ENCODE results near the gene BCL2L12.

BCL2L12 gene

DNA sequence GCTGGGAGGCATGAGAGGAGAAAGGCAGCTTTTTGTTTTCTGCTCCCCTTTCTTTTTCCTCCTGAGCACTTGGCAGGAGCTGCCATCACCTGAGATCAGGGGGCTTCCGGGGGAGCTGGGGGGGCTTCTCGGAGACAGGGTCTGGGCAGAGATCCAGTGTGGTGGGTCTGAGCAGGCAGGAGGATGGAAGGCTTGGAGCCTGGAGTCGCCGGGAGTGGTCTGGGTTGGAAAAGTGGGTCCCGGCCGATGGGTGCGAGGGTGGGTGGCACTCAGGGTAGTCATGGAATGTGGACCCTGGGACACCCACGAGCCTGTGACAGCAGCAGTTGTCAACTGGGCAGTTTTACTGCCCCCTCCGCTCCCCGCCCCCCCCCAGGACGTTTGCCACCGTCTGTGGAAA is 21.4 kb downstream of the BCL2L12 start:
- DNase-seq, result no peak

DNA sequence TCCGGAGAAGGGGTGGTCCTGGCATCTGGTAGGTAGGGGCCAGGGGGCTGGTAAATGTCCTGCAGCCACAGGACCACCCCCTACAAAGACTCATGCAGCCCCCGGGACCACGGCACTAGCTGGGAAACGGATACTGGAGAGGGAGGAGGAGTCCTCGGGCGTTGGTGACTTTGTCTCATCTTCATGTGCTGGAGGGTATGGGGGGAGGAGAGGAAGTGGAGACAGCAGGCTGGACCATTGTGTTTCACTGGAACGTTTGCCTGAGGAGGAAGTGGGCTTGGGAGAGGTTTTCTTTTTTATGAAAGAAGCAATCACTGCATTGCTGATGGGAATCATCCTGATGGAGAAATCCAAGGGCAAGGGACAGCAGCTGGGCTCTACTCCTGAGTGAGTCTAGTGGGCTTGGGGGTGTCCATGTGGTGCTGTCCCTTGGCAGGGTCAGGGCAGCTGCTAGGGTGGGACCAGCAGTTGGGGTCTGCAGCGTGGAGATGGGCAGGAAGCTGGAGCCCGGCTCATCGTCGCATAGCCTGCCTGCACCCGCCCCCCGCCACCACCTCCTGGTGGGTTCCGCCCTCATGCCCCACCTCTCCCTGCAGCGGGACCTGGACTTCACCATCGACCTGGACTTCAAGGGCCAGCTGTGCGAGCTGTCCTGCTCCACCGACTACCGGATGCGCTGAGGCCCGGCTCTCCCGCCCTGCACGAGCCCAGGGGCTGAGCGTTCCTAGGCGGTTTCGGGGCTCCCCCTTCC is 22.0 kb downstream of the BCL2L12 start:
- DNase-seq, result no peak

DNA sequence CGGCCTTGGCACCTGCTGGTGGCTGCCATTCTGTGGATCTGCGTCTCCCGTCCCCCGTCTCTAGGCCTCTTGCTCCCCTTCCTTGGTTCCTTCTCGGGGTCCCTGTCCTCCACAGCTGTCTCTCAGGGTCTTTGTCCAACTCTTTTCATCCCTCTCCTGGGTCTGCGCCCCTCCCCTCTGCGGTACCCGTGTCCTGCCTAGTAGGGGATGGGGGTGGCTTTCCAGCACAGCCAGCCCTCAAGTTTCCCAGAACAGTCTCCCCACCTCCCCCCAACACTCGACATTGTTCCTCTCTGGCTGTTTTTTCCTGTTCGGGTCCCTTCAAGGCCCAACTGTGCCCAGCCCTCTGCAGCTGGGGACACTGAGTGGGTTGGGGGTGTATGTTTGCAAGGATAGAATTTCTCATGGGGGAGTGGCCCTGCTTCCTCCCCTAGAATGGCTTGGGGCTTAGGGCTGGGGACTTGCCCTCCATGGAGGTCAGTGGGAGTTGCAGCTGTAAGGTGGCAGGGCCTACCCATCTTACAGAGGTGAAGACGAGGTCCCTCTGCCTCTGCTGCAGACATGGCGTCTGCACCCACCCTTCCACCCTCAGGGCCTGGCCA is 22.9 kb downstream of the BCL2L12 start:
- DNase-seq, result no peak

DNA sequence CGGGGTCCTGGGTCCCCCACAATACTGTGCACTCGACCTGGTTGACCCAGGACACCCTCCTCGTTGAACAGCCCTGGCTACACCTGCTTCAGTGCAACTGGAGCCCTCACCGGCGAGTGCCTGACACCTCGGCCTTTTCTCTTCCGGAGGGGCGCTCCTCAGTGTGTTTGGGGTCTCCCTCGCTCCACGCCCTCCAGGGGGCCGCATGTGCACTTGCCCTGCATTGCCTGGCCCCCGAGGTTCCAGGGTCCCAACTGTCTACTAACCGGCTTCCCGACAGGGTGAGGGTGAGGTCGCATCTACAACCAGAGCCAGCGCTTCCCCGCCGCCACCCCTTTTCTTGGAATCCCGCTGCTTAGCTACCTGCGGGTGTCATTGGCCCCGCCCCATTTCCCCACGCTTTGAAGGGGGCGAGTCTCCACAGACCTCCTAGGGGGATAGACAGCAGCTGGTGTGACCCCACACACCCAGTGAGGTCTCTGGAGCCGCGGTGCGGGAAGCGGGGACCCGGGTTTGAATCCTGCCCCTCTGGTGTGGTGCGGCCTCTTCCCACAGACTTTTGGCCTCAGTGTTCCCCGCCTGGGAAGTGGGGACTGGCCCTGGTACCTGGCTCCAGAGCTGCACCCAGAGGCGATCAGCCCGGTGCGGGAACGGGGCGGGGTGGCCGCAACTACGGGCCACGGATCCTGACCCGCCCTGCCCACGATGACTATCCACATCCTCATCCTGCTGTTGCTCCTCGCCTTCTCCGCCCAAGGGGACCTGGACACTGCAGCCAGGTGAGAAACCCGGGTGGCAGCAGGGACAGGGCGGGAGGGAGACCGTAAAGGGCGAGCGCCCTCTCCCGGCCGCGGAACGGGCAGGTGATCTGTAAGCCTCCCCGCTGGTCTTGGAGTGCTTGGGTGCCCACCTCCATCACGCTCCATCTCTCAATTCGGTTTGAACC is 23.7 kb downstream of the BCL2L12 start, which contains the start of gene ADM5:
Gene ADM5 (plus strand): TSS at position 462 of the 946 bp plus-strand sequence. CDS start 244 bp downstream, at position 706.
- DNase-seq, result peak; percentile 46

DNA sequence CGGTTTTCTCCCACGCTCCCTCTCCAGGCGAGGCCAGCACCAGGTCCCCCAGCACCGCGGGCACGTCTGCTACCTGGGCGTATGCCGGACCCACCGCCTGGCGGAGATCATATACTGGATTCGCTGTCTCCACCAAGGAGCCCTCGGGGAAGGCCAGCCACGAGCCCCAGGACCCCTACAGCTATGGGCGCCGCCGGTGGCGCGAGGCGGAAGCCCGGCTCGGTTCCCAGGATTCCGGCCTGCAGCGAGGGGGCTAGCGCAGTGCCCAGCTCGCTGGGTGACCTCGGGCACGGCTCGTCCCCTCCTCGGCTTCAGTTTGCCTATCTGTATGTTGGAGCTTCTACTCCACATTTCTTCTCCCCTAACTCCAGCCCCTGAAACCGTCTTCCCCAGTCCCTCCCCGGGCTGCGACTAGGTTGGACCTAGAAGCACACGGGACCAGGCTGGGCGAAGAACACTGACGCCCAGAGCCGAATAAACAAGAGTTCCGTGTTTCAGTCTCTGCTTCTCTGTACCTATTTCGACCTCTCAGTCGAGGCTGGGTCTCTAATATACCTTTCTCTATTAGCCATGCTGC is 24.4 kb downstream of the BCL2L12 start:
- DNase-seq, result no peak

DNA sequence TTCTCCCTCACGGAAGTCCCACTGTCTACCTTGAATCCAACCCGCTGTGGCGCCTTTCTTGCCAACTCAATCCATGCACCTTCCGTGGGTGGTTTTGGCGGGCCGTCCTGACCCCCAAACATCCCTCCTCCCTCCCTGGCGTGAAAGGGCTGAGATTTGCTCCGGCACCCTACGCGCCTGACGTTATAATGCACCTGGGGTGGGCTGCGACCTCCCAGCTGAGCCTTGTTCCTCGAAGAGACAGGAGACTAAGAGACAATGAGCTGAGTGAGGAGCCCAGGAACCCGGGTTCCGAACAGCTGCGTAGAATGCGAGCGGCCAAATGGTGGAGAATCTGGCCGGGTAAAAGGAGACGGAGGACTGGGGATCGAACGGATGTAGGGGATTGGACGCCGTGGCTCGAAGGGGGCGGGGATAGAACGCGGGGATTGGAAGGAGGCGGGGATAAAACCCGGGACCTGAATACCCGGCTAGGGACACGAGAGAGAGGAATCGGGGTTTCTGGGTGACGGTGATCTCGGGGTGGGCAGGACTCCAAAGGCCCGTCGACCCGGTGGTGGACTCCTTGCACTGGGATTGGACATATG is 25.0 kb downstream of the BCL2L12 start, which contains the start of gene CPT1C:
Gene CPT1C (plus strand): TSS at position 461 of the 587 bp plus-strand sequence. CDS start 1,137 bp downstream, outside the sequence.
- peak; percentile 70 for DNase-seq

DNA sequence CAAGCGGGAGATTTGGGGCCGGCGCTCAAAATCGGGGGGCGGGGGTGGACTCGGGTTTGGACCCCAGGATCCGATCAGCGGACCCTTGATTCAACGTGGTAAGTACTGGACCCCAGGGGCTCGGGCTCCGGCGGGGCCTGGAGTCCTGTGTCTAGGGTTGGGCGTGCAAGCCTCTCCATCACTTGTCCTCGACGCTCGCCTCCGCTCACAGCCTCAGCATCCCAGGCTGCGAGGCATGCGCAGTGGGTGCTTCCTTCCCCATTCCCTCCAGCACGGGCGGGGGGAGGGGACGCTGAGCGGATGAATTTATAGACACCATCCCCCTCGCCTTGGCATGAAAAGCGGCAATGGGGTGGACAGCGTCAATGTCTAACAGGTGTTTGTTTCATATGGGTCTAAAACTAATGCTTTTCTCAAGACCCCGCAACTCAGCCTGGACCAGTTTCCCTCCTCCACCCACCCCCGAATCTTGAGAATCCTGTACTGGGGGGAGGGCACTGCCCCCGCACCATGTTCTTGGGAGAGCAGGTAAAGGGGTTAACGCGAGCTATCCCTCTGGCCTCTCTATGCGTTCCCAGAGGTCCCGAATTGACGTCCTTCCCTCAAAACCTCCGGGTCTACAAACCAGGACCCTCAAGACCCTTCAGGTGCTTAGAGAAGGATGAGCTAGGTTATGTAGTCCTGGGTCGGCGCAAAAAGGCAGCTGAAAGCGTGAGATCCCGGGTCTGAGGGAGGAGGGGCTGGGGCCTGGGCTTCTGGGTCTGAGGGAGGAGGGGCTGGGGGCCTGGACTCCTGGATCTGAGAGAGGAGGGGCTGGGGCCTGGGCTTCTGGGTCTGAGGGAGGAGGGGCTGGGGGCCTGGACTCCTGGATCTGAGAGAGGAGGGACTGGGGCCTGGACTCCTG is 25.8 kb downstream of the BCL2L12 start:
- DNase-seq, result no peak

DNA sequence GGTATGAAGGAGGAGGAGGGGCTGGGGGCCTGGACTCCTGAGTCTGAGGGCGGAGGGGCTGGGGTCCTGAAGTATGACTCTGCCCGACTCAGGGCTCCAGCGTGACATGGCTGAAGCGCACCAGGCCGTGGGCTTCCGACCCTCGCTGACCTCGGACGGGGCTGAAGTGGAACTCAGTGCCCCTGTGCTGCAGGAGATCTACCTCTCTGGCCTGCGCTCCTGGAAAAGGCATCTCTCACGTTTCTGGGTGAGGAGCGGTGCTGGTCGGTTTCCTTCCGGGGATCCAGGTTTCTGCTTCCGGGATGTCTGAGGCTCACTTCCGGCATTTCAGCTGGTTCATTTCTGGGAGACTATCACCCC is 26.4 kb downstream of the BCL2L12 start:
- no peak for DNase-seq

DNA sequence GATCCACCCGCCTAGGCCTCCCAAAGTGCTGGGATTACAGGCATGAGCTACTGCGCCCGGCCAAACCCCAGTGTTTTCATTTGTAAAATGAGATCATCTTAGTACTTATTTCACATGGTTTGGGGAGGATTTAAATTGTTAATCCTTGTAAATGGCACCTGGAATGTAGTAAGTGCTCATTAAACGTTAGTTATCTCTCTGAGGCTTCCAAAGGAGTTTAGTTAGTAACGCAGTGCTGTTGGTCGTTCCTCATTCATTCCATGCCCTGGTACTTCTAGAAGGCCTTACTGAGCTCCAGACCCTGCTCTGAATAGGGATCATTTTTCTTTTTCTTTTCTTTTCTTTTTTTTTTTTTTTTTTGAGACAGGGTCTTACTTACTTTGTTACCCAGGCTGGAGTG is 30.4 kb downstream of the BCL2L12 start:
- no peak for DNase-seq

DNA sequence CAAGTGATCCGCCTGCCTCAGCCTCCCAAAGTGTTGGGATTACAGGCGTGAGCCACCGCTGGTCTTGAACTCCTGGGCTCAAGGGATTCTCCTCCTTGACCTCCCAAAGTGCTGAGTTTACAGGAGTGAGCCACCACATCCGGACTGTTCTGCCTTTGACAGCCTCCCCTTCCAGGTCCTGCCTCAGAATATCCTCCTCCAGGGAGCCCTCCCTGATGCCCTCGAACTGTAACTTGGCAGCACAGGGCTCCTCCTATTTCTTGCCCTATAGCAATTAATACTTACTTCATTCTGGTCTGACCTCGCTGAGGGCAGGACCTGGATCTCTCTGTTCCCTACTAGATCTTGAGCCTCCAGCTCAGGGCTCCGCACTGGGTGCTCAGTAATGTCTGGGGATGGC is 31.1 kb downstream of the BCL2L12 start:
- no peak for DNase-seq

DNA sequence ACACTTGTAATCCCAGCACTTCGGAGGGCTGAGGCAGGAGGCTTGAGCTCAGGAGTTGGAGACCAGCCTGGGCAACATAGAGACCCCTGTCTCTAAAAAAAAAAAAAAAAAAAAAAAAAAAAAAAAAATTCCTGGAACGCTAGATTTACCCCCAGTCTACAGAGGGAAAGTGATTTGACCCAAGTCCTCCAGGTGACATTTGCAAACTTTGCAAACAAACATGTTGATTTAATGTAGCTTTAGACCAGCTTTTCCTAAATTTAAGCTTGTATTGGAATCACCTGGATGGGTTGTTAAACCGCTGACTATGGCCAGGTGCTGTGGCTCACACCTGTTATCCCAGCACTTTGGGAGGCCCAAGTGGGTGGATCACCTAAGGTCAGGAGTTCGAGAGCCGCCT is 33.6 kb downstream of the BCL2L12 start:
- DNase-seq, result no peak

DNA sequence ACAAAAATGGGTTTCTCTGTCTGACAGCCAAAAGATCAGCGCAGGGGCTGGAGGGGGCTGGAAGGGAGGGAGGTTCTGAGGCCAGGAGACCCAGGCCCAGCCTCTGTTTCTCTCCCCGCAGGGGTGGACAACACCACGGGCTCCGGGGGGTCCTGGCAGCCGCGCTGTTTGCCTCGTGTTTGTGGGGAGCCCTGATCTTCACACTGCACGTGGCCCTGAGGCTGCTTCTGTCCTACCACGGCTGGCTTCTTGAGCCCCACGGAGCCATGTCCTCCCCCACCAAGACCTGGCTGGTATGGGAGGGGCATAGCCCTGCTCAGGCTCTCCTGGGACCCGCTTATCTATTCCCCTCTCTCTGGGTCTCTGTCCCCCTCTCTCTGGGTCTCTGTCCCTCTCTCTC is 34.8 kb downstream of the BCL2L12 start:
- DNase-seq, result no peak

DNA sequence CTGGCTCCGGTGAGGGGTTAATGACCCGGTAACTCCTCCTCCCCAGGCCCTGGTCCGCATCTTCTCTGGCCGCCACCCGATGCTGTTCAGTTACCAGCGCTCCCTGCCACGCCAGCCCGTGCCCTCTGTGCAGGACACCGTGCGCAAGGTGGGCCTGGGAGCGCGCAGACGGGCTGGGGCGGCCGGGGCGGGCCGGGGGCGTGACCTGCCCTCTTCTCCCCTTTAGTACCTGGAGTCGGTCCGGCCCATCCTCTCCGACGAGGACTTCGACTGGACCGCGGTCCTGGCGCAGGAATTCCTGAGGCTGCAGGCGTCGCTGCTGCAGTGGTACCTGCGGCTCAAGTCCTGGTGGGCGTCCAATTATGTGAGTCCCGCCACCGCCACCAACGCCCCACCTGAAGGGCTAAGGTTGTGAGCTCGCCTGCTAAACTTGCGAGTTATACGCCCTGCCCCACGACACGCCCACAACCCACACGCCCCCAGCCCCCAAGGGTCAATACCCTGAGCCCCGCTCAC is 35.6 kb downstream of the BCL2L12 start:
- DNase-seq, result no peak

DNA sequence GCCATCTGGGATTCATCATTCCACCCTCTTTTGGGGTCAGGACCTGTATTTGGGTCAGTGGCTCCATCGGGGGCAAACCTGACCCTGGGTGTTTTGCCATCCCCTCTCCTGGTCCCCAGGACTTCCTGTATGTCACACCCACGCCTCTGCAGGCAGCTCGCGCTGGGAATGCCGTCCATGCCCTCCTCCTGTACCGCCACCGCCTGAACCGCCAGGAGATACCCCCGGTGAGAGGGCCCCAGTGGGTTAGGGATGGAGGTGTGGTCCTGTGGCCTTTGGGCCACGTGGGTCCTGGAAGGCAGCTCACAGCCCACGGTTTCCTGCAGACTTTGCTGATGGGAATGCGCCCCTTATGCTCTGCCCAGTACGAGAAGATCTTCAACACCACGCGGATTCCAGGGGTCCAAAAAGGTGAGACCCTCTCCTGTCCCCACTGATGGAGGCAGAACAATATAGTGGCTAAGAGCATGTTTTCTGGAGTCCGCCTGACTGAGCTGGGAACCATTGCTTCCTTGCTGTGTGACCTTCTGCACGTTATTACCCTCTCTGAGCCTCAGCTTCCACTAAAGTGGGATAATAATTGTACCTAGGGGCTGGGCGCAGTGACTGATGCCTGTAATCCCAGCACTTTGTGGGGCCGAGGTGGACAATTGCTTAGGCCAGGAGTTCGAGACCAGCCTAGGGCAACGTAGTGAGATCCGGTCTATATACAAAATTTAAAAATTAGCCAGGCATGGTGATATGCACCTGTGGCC is 39.3 kb downstream of the BCL2L12 start:
- no peak for DNase-seq

DNA sequence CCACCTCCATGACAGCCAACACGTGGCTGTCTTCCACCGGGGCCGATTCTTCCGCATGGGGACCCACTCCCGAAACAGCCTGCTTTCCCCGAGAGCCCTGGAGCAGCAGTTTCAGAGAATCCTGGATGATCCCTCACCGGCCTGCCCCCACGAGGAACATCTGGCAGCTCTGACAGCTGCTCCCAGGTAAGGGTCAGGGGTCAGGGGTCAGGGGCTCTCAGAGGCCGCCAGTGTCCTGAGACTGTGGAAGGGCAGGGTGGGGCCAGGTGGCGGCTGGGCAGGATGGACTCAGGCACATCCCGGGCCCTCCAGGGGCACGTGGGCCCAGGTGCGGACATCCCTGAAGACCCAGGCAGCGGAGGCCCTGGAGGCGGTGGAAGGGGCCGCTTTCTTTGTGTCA is 40.2 kb downstream of the BCL2L12 start:
- no peak for DNase-seq

DNA sequence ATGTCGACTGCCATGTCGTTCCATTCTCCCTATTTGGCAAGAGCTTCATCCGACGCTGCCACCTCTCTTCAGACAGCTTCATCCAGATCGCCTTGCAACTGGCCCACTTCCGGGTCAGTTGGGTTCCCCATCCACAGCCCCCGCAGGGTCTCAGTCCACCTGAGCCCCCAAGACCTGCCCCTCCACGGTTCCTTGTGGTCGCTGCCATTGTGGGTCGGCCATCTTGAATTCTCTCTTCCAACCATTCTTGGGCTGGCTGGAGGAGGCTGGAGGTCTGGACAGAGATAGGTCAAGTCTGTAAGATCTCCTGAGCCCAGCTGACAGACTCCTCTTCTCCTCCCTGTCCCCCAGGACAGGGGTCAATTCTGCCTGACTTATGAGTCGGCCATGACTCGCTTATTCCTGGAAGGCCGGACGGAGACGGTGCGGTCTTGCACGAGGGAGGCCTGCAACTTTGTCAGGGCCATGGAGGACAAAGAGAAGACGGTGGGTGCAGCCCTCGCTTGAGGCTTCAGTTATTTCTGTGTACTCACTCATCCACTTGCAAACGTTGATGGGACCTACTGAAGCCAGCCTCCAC is 44.7 kb downstream of the BCL2L12 start:
- DNase-seq, result no peak

DNA sequence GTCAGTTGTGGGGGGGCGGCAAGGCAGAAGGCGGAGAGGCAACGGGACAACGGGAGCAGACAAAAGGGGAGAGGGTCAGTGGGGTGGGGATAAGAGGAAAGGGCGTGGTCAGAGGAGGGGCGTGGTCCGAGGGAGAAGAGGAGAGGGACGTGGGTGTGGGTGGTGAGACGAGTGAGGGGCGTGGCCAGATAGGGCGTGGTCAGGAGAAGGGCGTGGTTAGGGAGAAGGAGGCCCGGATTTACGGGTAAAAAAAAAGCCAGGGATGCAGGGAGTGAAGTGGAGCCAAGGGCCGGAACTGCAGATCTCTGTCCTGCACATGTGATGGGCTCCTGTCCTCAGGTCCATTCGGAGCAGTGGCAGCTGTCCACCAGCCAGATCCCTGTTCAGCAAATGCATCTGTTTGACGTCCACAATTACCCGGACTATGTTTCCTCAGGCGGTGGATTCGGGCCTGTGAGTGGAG is 46.7 kb downstream of the BCL2L12 start:
- no peak for DNase-seq

DNA sequence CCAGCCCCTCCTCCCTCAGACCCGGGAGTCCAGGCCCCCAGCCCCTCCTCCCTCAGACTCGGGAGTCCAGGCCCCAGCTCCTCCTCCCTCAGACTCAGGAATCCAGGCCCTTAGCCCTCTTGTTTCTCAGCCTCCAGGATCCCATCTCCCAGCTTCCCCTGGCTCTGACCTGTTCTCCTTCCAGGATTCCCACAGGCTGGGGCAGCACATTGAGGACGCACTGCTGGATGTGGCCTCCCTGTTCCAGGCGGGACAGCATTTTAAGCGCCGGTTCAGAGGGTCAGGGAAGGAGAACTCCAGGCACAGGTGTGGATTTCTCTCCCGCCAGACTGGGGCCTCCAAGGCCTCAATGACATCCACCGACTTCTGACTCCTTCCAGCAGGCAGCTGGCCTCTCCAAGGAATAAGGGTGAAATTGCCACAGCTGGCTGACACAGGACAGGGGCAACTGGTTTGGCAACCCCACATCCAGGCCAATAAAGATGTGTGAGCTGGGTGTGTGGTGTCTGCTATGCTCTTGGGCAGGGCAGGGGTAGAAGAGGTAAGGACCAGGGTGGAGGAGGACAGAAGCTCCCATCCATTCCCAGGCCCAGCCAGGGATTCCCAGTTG is 47.6 kb downstream of the BCL2L12 start:
- DNase-seq, result no peak

DNA sequence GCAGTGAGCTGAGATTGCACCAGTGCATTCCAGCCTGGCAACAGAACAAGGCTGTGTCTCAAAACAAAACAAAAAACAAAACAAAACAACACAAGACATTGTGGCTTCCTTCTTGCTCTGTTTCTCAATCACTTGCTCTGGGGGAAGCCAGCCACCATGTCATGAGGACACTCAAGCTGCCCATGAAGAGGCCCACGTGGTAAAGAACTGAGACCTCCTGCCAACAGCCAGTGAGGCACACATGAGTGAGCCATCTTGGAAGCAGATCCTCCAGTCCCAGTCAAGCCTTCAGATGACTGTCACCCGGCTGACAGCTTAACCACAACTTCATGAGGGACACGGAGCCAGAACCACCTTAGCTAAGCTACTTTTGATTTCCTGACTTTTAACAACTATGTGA is 50.4 kb downstream of the BCL2L12 start:
- DNase-seq, result no peak

DNA sequence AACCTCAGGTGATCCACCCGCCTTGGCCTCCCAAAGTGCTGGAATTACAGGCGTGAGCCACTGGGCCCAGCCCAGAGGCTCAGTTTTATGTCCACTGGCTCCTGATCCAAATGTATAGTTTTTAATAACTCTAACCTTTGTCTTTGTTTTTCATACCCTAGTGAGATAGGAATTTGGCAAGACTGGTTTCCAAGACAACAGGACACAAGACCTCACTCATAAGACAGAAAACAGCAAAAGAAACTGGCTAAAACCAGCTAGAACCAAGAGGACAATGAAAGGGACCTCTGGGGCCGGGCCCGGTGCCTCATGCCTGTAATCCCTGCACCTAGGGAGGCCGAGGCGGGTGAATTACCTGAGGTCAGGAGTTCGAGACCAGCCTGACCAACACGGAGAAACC is 52.8 kb downstream of the BCL2L12 start:
- DNase-seq, result no peak

Data from CD4-positive, alpha-beta T cell treated with Interleukin-12 subunit alpha and Interleukin-12 subunit beta, for 1 hour (primary cell).